OCI-M2 (cell line): ENCODE measurements around the gene FAM193A.
"Not testable (repeated sequence)": the region's sequence is repeated elsewhere in the genome, so short reads cannot be mapped to it uniquely, and the experiment has no call there.

Experiments
- DNase-seq: peaks from one replicate; lab custom pipeline; 2025; ENCODE audit not compliant: unreplicated experiment; lab: John Stamatoyannopoulos, UW

FAM193A gene

DNA sequence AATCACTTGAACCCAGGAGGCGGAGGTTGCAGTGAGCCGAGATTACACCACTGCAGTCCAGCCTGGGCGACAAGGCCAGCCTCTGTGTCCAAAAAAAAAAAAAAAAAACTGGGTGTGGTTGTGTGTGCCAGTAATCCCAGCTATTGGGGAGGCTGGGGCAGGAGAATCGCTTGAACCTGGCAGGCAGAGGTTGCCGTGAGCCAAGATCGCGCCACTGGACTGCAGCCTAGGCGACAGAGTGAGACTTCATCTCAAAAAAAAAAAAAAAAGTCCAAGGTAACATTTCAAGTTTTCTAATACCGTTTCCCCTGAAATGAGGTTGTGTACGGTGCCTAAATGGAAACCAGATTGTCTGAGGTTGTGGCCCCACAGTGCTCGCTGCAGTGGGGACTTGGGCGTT, 35.6 kb downstream of the FAM193A start:
- DNase-seq: no peak

DNA sequence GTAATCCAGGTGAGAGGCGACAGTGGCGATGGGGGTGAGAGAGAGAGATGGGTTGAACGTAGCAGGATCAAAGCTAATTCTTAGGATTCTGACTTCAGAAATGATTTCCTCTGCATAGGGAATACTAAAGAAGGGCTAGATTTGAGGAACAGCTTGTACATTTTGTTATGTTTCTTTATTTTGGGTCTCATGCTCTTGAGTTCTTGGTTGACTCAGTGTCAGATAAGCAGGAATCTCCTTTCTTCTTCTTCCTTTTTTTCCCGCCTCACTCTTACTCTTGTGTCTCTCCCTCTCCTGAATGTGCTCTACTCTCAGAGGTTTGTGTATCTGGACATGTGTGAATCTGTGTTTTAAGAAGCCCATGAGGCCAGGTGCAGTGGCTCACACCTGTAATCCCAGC, 36.4 kb downstream of the FAM193A start:
- DNase-seq: no peak

DNA sequence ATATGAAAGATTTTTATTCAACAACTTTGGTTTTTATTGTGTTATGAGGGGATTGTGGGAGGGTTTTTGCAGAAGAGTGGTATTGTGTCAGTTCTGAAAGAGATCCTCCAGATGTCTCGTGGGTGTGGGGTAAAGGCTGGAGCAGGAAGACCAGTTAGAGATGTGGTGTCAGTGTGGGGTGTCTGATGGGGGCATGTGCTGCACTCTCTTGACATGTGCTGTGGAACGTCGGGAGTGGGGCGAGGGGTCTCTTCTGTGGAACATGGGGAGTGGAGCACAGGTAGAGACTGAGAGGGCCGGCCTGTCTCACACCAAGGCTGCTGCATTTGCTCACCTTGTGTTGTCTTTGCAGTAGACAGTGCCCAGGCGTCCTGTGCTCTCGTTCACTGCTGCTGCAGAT, 37.6 kb downstream of the FAM193A start:
- no peak for DNase-seq

DNA sequence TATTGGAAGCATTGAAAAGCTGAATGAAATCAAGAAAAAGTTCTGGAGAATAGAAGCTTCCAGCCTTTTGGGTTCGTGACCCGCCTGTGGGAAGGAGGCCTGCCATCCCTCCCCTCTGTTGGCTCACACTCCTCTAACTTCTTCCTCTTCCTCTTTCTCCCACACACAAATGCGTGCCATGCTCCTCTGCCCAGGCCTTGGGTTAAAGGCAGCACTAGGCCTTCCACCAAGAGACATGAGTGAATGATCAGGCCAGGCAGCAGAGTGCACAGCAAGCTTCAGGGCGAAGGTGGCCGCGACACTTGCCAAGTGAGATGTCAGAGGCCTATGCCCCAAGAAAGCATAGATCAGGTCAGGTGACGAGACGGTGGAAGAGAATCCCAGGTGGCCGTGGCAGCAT, 38.4 kb downstream of the FAM193A start:
- no peak for DNase-seq

DNA sequence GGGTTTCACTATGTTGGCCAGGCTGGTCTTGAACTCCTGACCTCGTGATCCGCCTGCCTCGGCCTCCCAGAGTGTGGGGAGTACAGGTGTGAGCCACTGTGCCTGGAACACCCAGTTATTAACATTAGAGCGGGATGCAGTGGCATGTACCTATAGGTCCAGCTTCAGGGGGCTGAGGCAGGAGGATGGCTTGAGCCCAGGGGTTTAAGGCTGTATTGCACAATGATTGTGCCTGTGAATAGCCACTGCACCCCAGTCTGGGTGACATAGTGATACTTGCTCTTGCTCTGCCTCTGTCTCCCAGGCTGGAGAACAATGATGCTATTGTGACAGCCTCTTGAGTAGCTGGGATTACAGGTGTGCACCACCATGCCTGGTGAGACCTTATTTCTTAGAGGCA, 39.8 kb downstream of the FAM193A start:
- no peak for DNase-seq

DNA sequence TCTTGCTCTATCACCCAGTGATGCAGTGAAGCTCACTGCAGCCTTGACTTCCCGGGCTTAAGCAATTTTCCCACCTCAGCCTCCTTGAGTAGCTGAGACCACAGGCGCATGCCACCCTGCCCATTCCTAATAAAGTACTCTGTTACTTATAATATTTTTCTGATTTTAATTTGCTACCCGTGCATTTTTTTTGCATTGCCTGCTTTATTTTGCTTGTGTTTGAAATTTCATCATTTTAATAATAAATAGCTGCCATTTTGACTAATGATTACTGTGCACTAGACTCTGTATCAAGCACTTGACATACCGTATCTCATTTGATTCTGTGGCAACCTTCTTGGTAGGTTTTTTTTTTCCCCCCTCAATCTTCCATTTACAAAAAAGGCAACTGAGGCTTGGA, 41.7 kb downstream of the FAM193A start:
- no peak for DNase-seq

DNA sequence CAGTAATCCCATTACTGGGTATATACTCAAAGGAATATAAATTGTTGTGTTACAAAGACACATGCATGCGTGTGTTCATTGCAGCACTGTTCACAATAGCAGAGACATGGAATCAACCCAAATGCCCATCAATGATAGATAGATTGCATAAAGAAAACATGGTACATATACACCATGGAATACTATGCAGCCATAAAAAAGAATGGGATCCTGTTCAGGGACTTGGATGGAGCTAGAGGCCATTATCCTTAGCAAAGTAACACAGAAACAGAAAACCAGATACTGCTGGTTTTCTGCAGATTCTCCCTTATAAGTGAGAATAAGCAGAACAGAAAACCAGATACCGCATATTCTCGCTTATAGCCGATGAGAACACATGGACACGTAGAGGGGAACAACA, 43.5 kb downstream of the FAM193A start:
- no peak for DNase-seq

DNA sequence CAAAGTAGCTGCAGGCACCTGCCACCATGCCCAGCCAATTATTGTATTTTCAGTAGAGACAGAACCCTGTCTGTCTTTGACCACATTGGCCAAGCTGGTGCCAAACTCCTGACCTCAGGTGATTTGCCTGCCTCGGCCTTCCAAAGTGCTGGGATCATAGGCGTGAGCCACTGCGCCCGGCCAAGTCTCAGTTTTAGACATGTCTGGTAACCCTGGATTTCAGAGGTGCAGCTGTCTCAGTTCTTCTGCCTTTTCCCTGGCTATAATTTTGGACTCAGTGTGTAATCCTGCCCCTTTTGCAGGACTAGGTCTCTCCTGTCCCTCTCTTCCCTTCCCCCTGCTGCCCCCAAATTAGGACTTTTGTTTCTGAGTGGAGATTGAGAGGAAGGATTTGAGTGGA, 46.6 kb downstream of the FAM193A start:
- no peak for DNase-seq

DNA sequence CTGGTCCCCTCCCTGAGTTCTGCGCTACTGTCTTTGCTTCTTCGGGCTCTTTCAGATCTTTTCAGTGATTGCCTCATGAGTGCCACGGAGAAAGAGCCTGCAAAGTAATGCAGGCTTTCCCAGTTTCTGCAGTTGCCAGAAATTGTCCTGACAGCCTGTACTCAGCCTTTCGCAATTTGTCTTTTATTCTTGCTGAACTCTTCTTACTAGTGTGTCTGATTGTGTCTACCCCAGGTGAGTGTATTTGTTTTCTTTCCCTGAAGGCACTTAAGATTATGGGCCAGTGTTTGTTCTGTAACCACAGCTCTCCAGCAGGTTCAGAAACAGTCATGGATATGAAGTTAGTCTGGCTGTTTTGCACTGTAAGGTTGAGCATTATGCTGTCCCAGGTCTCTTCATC, 47.1 kb downstream of the FAM193A start:
- no peak for DNase-seq

DNA sequence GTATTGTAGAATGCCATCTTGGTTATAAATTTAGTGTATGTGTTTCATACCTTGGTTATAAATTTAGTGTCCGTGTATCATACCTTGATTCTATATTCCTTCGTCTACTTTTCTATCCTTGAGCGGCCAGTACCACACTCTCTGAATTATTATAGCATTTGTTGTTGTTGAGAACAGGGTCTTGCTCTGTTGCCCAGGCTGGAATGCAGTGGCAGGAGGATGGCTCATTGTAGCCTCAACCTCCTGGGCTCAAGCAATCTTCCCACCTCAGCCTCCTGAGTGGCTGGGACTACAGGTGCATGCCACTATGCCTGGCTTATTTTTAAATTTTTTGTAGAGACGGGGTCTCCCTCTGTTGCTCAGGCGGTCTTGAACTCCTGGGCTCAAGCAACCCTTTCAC, 50.1 kb downstream of the FAM193A start:
- DNase-seq: no peak

DNA sequence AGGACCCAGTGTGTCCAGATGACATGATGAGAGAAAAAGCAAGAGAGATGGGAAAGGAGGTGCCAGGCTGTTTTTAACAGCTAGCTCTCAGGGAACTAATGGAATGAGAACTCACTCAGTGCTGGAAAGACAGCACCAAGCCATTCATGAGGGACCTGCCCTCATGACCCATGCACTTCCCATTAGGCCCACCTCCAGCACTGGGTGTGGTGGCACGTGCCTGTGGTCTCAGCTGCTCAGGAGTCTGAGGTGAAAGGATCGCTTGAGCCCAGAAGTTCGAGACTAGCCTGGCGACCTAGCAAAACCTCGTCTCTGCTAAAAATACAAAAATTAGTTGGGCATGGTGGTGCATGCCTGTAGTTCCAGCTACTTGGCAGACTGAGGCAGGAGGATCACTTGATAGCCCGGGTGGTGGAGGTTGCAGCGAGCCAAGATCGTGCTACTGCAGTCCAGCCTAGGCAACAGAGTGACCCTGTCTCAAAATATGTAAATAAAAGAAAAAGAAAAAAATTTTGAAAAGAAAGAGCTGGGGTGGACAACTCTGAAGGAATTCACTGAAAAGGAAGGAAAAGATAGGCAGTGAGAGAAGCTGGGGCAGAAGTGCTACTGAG, 50.9 kb downstream of the FAM193A start:
- DNase-seq: no peak

DNA sequence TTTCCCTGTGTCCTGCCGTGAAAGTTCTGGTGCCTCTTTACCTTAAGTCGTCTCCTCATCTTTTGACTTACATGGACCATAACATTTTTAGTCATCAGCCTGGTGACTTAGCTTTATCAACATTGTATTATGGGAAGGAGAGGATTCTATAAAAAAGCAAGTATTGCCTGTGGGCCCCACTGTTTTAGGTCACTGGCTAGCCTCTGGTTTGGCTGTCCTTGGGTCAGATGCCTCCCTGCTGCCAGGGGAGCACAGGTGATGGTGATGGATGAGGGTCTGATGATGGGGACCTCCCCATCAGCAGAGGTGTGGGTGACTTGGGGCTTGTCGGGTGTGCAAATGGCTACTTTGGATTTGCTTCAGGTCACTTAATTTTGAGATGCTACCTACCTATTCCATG, 51.8 kb downstream of the FAM193A start:
- DNase-seq: no peak

DNA sequence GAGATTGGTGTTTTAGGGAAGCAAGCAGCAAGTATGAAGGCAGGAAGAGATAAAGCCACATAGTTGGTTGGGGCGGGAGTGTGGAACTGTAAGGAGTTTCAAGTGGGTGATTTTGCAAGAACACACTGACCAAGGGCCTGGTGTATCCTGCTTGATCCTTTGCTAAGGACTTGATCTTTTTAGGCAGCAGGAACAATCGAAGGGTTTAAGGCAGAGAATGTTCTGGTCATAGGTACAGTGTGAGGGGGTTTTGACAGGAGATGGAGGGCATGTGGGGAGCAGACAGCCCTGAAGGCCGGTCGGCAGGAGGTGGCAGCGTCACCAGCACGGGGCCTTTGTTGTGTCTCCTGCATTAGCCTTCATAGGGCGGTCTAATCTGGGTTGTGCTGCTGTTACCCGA, 54.7 kb downstream of the FAM193A start:
- DNase-seq: no peak

DNA sequence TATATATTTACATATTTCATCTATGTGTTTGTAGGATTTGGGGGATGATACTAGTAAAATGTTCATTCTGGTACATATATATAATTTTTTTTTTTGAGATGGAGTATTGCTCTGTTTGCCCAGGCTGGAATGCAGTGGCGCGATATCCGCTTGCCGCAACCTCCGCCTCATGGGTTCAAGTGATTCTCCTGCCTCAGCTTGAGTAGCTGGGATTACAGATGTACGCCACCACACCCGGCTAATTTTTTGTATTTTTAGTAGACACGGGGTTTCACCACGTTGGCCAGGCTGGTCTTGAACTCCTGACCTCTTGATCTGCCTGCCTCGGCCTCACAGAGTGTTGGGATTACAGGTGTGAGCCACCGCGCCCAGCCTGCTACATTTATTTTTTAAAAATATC, 55.6 kb downstream of the FAM193A start:
- not testable (repeated sequence) for DNase-seq

DNA sequence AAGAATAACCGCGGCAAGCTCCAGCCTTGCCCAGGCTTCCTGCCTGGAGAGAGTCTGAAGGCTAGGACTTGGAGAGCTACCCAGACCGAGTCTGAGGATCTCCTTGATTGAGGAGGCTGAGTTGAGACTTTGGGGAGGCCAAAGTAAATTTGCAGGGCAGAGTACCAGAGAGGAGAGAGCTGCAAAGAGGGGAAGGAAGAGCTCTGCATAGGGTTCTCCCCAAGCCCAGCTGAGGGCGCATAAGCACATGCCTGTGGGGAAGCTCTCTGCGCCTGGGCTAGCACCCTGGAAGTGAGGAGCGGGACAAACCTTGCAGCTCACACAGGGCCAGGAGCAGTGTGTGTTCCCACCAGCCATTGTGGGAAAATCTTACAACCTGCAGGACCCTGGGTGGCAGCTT, 56.1 kb downstream of the FAM193A start:
- DNase-seq: no peak

DNA sequence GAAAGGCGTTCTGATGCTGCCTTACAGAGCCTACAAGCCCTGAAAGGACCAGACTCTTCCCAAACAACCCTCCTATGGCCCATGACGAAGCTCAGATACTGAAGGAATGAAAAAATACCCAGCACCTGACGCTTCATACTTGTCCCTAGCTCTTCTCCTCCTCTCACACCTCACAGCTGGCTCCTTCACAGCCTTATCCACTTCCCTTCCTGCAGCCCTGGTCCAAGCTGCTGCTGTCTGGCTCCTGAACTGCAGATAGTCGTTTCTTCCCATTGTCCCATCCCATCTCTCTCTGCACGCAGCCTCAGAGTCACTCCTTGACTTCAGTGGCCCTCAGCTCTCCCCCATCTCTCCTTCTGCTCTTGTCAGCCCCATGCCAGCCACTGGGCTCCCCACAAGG, 56.6 kb downstream of the FAM193A start:
- DNase-seq: no peak

DNA sequence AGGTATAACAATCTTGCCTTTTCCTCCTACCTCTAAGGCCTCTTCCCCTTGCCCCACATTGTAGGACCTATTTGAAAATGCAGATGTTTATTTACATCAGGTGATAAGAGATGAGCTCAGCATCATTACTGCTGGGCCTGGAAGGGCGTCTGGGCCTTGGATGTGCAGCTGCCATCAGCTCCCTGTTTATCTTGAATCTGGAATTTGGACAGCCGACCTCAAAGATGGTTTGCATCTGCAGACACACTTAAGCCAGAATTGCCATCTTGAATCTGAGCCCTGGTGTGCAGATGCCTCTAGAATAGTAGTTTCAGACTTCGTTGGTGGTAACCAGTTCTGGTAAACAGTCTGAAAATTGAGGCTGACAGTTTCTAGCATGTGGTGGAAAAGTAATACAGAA, 59.0 kb downstream of the FAM193A start:
- no peak for DNase-seq

DNA sequence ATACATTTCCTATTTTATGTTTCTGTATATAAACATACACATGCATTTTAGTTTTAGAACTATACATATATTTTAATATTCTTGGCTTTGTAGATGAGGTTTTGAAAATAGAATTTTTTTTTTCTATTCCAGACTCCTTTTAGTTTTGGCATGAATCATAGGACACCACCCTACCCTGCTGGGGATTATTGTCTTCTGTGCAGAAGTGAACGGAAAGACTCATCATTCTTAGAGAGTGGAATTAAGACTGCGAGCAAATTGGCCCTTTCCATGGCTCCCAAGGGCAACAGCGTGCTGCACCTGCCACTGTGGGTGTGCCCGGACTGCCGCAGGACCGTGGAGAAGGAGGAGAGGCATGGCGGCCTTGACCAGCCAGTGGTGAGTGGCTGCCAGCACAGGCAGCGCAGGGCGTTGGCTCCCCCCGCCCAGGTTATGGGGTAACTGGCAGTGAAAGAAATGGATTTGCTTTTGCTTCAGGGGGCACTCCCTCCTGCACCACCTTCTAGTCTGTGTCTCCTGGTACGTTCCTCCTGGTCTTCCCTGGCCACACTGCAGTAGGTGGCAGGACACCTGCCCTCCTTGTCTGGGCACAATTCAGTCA, 59.6 kb downstream of the FAM193A start:
- no peak for DNase-seq

DNA sequence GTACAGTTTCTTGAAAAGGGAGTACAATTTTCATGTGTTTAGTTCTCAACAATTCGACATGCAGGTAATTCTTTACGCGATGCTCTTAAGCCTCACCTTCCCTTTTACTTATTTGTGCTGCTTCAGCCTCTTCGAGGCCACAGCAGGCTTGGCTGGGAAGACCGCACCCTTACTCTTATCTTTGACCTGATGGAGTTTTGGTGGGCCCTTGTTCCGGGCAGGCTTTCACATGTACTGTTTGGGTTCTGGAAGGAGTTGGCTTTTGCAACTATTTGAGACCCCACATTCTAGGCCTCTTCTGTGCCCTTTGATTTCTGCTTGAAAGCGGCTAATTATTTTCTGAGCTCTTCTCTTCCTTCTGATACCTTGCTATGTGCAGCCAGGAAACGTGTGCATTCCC, 60.2 kb downstream of the FAM193A start:
- DNase-seq: no peak

DNA sequence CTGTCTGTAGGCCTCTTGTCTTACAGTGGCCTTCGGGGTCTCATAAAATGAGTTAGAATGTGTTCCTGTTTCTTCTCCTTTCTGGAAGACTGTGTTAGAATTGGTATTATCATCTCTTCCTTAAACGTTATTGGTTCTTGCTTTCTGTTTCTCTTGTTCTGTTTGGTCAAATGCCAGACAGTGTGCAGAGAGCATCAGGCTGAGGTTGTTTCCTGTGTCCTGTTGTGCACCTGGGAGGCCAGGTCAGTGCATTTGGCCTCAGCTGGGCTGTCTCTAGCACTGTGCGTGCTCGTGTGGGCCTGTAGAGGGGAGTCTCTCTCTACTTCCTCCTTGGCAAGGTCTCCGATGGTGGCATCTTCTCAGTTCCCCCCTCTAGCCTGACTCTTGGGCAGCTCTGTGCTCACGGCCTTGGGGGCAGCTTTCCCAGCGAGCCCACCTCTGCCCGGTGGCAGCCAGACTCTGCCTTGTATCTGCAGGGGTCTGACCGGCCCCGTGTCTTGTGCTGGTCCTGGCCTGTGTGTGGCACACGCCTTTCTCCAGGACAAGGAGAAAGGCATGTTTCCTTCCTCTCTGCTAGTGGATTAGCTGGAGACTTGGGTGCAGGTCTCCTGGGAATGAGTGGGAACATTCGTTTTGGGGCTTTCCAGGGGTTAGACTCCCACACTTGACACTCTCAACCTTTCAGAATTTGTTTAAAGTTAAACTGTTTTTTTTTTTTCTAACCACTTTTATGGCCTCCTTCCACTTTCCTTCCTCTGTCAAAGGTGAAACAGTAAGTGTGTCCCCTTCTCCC, 62.3 kb downstream of the FAM193A start:
- DNase-seq: no peak

DNA sequence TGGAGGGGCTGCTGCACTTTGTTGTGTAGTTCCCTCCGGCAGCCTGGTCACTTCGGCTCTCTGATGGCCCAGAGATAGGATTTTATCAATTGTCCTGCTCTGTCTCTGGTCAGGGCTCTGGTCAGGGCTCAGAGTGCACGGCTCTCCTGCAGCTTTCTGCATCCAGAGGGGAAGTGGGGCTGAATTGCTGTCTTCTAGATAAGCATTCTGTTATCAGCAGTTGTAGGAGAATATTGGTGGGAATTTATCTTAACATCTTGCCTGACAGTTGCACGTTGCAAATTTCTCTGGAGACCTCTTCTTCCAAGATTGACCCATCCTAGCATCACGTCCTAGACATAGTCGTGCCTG, 62.8 kb downstream of the FAM193A start:
- DNase-seq: no peak

DNA sequence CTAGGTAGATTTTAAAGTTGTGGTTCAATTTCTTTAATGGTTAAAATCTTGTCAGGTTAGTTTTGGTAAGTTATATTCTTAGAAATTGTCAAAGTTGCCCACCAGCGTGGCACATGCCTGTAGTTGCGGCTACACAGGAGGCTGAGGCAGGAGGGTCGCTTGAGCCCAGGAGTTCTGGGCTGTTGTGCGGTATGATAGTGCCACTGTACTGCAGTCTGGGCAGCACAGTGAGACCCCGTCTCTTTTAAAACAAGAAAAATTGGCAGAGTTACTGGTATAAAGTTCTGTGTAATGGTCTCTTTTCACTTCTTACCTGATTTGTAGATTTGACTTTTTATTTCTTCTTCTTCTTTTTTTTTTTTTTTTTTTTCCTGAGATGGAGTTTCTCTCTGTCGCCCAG, 64.4 kb downstream of the FAM193A start:
- DNase-seq: no peak

DNA sequence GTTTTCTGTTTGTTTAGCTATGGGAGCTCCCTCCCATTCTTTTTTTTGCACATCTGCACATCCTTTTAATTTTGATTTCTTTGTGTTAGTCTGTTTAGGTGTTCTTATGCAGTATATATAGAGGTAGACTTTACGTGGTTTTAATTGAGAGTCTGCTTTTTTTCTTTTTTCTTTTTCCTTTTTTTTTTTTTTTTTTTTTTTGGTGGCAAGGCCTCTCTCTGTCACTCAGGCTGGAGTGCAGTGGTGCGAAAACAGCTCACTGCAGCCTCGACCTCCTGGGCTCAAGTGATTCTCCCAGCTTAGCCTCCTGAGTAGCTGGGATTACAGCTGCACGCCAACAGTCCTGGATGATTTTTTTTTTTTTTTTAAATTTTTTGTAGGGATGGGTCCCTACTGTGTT, 68.2 kb downstream of the FAM193A start:
- DNase-seq: no peak
